ENCODE data around the gene PHACTR3. TPM values are rescaled to one million over a fixed set of nuclear protein-coding genes. Genes with fewer than 3 reads are reported as not detected.

Gene PHACTR3
- total RNA-seq, 1 experiment from 2014 or later: not detected

- H3K27ac ChIP-seq (ENCODE audit: insufficient read length, low read depth, low read length): no peak overlapping the region
- no peaks in the 10 kb centered on the region for H3K4me1 ChIP-seq (ENCODE audit: insufficient read depth, low read length)
- no peaks in the 10 kb centered on the region for H3K27me3 ChIP-seq (ENCODE audit: insufficient read depth, low read length)
- Mint-ChIP-seq H3K4me1 (peaks cover 10 to 15% of the 10 kb centered on the region in 2 experiments), H3K4me3 (no peak overlapping the region), H3K27ac (no peak overlapping the region), H3K36me3 (ENCODE audit: insufficient read depth in 1 of 3, low read depth in 3 of 3) (no peaks in the 10 kb centered on the region), H3K27me3 (ENCODE audit: low read depth) (peaks cover 13% of the 10 kb centered on the region), H3K9me3 (peaks cover 0 to 18% of the 10 kb centered on the region in 2 experiments; a peak in 4 of 5 replicates)
- no peak overlapping the region for H4K8ac ChIP-seq (replicated peaks; ENCODE audit: insufficient read length, low read depth, low read length)
- H3K18ac ChIP-seq (ENCODE audit: insufficient read length, low read depth, low read length): no peak overlapping the region
- H2BK5ac ChIP-seq (ENCODE audit: insufficient read length, low read length): no peak overlapping the region
- H3K9ac ChIP-seq (ENCODE audit: extremely low read depth, insufficient read length, low read length): no peak overlapping the region
- H4K91ac ChIP-seq (ENCODE audit: insufficient read length, low read depth, low read length): no peak overlapping the region
- no peak overlapping the region for H2BK120ac ChIP-seq (ENCODE audit: low read depth, low read length, poor library complexity, severe bottlenecking)
- H3K23ac ChIP-seq (ENCODE audit: insufficient read length, low read depth, low read length): no peak overlapping the region
- no peak overlapping the region for H3K56ac ChIP-seq (ENCODE audit: insufficient read length, low read depth, low read length)
- no peak overlapping the region for H3K4ac ChIP-seq (ENCODE audit: low read depth, low read length)
- no CpG with 5 or more reads among the region's 4 CpGs for WGBS (ENCODE audit: extremely low coverage, insufficient read length, low lambda C conversion rate)
- H3T11ph ChIP-seq (ENCODE audit: low read length): no peak overlapping the region
- no peak overlapping the region for H2BK15ac ChIP-seq (ENCODE audit: low read depth, low read length)
- no peak overlapping the region for H2BK12ac ChIP-seq (ENCODE audit: insufficient read length, low read depth, low read length)
- H3K4me2 ChIP-seq (ENCODE audit: insufficient read depth, insufficient read length, low read length): no peak overlapping the region
- H3K23me2 ChIP-seq (ENCODE audit: insufficient read length, low read depth, low read length, poor library complexity, severe bottlenecking): no peaks in the 10 kb centered on the region
- no peak for DNase-seq
- no peak overlapping the region for H3K14ac ChIP-seq (ENCODE audit: insufficient read depth, low read length)
- H2AK5ac ChIP-seq (ENCODE audit: insufficient read length, low read length): no peak overlapping the region
- no peak overlapping the region for H2BK20ac ChIP-seq (ENCODE audit: low read depth, low read length, poor library complexity, severe bottlenecking)
- no peaks in the 10 kb centered on the region for H3K79me2 ChIP-seq (ENCODE audit: insufficient read depth, low read length)
- no peak overlapping the region for H4K5ac ChIP-seq (ENCODE audit: insufficient read length, low read depth, low read length)
- no peaks in the 10 kb centered on the region for H3K9me3 ChIP-seq (ENCODE audit: control insufficient read depth, low read depth, low read length)
- H3K79me1 ChIP-seq (ENCODE audit: insufficient read depth, low read depth, low read length, poor library complexity, severe bottlenecking): no peaks in the 10 kb centered on the region
- no peaks in the 10 kb centered on the region for H4K20me1 ChIP-seq (ENCODE audit: control insufficient read depth, insufficient read depth, insufficient read length)
- no peak for TF ChIP-seq CTCF (conservative IDR thresholded peaks at IDR 0.05)
- no peak overlapping the region for H2AFZ ChIP-seq (ENCODE audit: low read length)
These were observed 221.2 kb downstream of the PHACTR3 start for GRCh38 chr20:59825563-59825920.

Data from H9 (cell line).